GM10266 (cell line): ENCODE results near the gene KIF21B.

Source experiments
- DNase-seq: peaks from one replicate; pipeline ENCODE4 v3.0.0; 2012; ENCODE audit errors: extremely low spot score
- CTCF ChIP-seq: IDR thresholded peaks from 2 replicates; pipeline ENCODE4 v1.5.1; 2012; ENCODE audit warnings: mild to moderate bottlenecking, low read depth; ENCODE audit not compliant: control insufficient read depth, insufficient read depth; ENCODE audit errors: missing control alignments

KIF21B gene

GRCh38 chr1:201020040-201020591, 3.4 kb downstream of the KIF21B start:
- no peak for TF ChIP-seq CTCF
- no peak for DNase-seq

GRCh38 chr1:201019321-201019977, 4.1 kb downstream of the KIF21B start:
- peak; percentile 94 for DNase-seq
- no peak for TF ChIP-seq CTCF

GRCh38 chr1:201017828-201018163, 5.7 kb downstream of the KIF21B start:
- DNase-seq = no peak
- TF ChIP-seq CTCF = no peak

- peak; percentile 65 for DNase-seq
- no peak for TF ChIP-seq CTCF
Observed at GRCh38 chr1:201016943-201017827, 6.3 kb downstream of the KIF21B start.

GRCh38 chr1:201016211-201016651, 7.3 kb downstream of the KIF21B start:
- no peak for DNase-seq
- TF ChIP-seq CTCF = no peak

- TF ChIP-seq CTCF = no peak
- no peak for DNase-seq
Observed at GRCh38 chr1:201015551-201016091, 7.9 kb downstream of the KIF21B start.
